C1 segment of cervical spinal cord (tissue), 14 donors: Measurements from ENCODE around the gene IFT80.

Experiments used
- DNase-seq, 14 donors: peaks; one replicate each; lab custom pipeline; 2025; lab: John Stamatoyannopoulos, UW

IFT80 gene

DNA sequence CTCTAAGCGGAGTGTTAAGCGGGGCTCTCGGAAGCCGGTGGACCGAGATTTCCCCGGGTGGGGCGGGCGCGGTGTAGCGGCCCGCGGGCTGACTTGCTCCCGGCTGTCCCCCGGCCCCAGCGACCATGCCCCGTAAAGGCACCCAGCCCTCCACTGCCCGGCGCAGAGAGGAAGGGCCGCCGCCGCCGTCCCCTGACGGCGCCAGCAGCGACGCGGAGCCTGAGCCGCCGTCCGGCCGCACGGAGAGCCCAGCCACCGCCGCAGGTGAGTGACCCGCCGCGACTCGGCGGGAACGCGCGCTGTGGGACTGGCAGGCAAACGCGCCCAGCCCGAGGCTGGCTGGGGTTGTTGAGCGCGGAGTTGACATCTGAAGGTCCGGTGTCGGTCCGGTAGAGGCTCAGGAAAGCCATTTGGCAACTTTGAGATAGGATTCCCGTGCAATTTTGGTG lies 1.7 kb upstream of the IFT80 start:
- no peak for DNase-seq

DNA sequence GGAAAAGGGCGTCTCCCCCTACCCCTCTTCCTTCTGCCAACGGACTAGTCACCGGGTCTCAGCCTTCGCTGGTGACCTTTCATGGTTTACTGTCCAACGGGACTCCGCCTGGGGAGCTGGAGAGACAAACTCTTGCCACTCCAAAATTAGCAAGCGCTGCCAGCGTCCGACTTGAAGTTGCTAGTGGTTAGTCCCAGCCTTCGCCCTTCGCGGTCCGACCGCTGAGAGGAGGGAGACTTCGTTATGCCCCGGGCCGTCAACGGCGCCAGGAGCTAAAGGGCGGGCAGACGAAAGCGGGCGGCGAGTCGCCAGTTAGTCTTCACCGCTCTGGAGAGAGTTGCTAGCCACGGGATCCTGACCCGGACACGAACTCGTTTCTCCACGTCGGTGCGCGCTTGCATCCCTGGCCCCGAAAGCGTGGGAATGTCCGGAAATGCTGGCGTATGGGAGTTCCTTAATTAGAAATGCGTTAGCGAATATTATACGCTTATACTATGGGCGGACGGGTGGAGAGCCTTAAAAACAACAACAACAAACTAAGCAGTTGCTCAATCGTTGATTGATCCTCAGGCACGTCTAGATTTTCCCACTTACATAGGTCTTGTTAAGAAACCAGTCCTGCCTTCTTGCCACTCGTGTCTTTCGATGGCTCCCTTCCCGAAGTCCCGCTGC lies 1.1 kb upstream of the IFT80 start:
- peak in 5 of 14 donors; percentile 0 to 51 (median 40) for DNase-seq

DNA sequence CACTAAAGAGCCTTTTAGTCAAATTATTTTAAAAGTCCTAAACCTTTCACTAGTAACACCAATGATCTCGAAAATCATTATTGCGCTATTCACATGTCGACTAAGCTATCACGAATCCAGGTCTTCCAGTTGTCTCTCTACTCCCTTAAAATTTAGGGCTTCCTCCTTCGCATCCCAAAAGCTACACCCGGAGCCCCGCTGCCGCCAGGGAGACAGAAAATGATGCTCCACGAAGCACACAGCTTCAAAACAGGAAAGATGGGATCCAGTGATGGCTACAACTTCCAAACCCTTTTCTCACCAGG lies 253 bp downstream of the IFT80 start:
- no peak for DNase-seq

DNA sequence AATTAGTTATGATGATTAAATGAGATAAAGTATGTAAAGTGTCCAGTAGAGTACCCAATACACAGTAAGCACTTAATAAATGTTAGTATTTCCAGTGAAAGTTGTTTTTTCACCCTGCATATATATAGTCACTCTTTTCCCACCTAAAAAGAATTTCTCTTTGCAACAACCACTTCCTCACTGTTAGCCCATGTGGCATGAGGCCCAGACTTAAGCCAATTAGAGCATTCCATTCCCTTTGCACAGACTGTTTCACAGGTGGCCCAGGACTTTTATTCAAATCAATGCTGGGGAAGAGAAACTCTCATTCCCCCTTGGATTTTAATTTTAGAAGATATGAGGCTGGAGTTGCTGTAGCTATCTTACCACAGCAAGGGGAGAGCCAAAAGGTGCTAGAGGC lies 3.7 kb downstream of the IFT80 start:
- no peak for DNase-seq

DNA sequence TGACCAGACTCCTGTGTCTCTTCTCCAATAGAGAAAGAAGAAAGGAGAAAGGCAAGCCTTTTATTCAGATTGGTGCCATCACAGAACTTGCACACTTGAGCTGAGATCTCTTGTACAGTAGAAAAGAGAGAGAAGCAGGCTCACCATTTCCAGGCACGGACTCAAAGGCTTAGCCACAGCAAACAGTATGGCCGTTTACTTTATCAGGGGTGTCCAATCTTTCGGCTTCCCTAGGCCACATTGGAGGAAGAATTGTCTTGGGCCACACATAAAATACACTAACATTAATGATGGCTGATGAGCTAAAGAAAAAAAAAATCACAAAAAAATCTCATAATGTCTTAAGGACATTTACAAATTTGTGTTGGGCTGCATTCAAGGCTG lies 5.0 kb downstream of the IFT80 start:
- DNase-seq, result no peak

DNA sequence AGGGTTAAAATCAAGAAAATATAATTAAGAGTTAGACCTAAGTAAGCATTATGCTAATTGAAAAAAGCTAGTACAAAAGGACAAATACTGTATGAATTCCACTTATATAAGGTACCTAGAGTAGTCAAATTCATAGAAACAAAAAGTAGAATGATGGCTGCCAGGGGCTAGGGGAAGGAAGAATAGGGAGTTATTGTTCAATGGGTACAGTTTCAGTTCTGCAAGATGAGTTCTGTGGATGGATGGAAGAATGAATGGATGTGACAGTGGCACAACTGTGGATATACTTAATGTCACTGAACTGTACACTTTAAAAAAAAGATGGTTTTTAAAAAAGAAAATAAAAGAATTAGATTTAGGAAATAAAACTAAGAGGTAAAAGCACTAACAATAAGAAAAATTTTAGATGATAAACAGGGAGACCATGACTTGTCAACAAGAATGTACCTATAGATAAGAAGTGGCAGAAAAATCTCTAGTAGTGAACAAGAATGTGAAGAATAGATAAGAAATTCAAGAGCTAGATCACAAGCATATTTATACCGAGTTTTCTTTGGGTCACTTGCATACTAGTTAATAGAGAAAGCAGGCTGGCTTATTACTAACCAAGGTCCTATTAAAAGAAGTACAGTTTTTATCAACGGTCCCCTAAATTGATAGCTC lies 5.5 kb downstream of the IFT80 start:
- DNase-seq, result no peak

DNA sequence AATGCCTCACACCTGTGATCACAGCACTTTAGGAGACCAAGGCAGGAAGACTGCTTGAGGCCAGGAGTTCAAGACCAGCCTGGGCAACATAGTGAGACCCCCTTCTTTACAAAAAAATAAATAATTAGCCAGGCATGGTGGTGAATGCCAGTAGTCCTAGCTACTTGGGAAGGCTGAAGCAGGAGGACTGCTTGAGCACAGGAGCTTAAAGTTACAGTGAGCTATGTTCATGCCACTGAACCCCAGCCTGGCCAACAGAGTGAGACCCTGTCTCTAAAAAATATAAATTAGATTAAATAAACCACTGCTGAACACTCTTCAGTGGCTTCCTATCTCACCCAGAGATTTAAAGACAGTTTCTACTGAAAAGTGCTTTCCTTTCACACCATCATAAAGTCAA lies 6.2 kb downstream of the IFT80 start:
- no peak for DNase-seq

DNA sequence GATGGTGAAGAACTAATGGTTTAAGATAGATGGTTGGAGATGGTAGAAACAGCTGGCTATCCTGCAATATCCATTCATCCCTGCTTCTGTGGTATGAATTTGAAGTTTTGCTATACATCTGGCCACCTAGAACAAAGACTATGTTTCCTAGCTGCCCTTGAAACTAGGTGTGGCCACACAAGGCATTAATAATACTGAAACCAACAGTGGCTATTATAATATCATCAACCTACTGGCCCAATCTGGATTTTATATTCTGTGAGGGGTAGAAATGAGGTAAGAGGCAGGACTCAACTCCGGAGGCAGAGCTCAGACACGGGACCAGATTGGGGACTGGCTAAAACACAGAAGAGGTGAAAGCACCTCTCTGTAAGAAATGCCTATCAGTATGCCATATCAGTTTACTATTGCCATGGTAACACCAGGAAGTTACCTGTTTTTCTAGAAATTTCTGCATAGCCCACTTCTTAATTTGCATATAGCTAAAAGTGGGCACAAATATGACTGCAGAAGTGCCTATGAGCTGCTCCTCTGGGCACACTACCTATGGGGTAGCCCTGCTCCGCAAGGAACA lies 8.4 kb downstream of the IFT80 start:
- no peak for DNase-seq

DNA sequence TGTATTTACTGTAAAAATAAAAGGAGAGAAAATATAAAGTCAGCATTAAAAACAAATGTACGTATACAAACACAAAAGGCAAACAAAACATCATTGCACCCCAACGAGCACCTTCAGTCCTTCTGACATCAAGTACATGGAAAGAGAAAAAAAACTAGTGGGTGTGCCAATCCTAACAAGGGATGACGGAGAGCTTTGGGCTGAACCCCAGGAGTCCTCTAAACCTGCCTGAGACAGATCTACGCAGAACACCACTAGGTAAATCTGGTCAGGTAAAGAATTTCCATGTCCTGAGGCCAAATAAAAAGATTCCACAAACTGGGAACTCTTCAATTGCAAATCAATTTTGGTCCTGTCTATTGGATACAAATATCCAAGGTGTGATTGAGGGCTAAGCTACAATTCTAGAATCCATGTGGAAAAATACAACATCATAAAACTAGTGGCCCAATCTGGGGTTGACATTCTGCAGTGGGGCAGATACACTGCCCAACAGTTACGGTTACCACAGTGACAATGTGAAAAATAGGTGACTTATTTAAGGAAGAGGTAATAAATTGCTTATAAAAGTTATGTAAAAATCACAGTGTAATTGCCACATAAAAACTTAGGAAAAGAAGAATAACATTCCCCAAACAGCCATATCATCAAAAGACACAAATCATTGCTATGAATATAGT lies 14.2 kb downstream of the IFT80 start:
- no peak for DNase-seq

DNA sequence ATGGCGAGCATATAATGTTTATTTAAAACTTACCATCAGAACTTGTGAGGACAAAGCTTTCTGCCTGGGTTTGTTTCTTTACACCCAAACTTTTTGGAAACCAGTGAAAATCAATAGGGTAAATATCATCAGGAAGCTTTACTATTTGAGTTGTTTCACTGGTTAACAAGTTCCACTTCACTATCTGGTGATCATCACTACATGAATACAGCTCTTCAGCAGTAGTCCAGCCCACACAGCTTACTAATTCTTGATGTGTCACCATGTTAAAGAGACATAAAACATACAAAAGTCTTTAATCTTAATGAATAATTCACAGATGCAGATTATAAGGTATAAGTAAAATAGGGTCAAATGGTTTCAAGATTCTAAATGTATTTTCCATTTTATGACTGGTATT lies 17.6 kb downstream of the IFT80 start:
- DNase-seq, result no peak

DNA sequence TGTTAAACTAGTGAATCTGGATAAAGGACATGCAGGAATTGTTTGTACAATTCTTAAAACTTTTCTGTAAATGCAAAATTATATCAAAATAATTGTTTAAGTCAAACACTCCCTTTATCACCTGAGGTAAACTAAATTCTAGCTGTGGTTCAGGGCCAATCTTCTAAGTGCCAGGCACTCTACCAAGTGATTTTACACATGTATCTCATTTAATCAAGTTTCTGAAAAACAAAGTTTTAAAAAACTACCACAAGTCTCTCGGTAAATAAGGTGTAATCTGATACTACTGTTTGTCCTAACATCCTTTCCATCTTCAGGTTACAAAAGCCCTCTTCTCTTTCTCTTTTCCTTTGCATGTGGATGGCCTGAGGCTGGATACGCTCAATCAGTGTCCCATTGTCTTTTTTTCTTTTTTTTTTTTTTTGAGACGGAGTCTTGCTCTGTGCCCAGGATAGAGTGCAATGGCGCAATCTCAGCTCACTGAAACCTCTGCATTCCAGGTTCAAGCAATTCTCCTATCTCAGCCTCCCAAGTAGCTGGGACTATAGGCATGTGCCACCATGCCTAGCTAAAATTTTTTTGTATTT lies 19.3 kb downstream of the IFT80 start:
- no peak for DNase-seq

DNA sequence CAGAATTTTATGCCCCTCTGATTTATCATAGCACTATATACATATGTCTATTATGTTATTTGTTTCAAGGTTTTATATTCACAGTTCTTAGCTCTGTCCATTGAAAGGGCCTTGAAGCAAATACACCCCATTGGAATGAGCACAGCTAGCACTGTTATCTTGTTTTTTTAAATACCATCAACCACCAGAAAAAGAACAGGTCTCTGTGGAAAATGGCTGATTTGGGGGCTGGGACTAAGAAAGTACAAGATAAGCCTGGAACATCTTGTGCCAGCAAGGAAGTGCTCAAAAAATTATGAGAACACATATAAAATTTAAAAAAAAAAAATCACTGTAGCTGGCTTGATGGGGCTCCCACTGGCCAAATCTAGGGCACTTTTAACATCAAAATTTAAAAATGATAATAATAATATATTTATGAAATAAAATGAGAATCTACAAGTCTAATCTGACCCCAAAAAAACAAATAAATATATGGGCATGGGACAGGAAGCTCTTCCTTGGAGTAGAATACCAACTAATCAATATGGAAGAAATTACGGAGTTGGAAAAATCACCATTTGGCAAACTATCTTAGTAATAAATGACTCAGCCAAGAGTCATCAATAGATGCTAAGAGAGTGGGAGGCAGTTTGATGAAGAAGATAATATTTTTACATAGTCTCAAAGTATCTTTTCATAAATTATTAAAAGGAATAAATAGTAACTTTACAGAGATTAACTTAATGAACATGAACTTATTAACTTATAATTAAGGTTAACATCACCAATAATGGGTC lies 20.5 kb downstream of the IFT80 start:
- no peak for DNase-seq

DNA sequence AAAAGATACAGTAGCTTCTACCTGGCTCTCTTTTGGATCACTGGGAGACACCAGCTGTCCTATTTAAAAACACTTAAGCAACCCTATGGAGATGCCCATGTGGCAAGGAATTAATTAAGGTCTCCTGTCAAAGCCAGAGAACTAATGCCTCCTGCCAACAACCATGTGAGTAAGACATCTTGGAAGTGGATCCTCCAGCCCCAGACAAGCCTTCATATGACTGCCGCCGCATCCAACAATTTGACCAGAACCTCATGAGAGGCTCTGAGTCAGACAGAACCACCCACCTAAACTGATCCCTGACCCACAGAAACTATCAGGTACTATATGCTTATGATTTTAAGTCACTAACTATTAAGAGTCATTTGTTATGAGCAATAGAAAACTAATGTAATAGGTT lies 22.3 kb downstream of the IFT80 start:
- DNase-seq, result peak in 1 of 14 donors; percentile 17

DNA sequence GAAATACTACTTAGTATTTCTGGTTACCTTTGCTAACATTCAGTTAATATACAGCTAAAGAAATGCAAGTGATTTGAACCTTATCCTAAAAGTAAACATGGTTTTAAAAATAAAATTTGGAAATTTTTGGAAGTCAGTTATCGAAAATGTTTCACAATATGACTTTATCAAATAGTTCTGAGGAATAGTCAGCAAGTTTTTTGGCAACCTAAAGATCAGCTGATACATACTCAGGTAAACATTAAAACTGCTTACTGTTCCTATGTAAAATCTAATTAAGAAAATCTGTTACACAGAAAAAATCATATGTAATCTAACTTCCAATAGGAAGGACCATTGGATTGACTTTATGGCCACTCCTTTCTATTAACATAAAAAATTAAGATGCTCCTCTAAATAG lies 24.1 kb downstream of the IFT80 start:
- no peak for DNase-seq

DNA sequence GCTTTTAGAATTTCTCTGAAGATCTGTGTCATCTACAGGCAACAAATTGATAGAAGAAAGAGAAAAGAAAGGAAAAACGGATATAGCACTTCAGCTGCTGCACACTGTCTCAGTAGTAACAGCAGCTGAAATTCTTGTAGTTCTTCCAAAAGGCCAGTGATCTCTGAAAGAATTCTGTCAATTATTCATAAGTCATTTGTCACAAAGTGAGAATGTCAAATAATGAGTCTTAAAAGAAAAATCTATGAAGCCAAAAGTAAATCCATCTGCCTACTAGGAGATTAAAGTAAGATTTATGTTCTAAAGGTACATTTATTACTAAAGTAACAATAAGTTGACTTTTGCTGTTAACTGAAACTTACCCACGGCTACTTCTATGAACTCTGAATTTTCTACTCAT lies 24.6 kb downstream of the IFT80 start:
- DNase-seq, result no peak

DNA sequence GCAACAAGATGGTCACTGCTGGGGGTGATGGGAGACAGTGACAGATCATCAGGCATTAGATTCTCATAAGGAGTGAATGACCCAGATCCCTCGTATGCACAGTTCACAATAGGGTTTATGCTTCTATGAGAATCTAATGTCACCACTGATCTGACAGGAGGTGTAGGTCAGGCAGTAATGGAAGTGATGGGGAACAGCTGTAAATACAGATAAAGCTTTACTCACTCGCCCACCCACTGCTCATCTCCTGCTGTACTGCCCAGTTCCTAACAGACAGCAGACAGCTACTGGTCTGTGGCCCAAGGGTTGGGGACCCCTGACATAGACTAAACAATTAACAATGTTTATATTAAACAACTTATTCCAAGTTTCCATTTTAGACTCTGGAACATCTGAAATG lies 25.4 kb downstream of the IFT80 start:
- no peak for DNase-seq

DNA sequence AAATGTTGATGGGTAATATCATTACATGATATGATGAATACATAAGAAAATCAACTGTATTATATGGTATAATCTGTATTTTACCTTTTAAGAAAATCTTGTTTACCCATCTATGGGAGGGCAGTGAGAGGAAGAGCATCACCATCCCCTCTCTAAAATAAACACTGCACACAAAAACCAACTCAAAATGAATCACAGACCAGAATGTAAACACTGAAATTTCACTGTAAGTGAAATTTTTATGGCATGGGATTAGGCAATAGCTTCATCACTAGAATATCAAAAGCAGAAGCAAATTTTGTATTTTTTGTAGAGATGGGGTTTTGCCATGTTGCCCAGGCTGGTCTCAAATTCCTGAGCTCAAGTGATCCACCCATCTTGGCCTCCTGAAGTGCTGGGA lies 26.2 kb downstream of the IFT80 start:
- DNase-seq, result no peak

DNA sequence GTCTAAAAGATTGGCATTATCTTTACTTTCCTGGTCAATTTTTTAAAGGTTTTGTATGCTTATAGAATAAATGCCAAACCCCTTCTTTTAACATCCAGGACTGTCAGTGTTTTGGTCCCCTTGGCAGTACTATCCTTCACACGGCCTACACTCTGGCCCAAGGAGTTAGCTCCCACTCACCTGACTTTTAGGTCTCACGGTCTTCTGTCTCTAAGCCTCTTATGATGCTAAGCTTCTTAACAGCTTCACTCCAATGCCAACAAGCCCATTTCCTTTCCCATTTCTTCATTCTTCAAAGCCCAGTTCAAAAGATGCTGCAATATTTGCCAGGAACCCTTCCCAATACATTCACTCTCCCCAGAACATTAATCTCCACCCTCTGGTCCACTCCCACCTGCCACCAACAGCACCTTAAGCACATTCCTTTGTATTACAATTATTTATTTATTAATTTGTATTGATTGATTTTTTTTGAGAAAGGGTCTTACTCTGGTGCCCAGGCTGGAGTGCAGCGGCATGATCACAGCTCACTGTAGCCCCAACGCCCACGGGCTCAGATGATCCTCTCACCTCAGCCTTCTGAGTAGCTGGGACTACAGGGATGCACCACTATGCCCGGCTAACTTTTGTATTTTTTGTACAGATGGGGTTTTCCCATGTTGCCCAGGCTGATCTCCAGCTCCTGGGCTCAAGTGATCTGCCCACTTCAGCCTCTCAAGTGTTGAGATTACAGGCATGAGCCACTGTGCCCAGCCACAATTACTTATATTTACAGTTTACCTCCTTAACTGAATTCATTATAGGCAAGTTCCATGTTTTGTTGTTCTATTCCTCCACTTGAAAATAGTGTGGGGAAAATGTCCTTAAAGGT lies 27.8 kb downstream of the IFT80 start:
- DNase-seq, result no peak

DNA sequence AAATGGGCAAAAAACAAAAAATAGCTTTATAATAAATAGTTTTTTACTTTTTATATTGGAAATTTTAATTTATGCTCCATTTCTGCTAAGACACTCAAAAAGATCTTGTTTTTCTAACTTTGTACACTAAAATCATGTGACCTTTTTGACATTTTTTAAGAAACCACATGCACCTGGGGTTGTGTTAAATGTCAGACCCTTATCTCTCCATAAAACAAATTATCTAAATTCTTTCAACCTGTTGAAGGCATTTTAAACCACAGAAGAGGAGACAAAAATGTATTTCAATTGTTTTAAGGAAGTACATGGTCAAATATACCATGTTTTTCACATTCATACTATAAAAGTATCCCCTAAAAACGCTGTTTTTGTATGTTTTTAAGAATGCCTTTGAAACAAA lies 29.2 kb downstream of the IFT80 start:
- no peak for DNase-seq

DNA sequence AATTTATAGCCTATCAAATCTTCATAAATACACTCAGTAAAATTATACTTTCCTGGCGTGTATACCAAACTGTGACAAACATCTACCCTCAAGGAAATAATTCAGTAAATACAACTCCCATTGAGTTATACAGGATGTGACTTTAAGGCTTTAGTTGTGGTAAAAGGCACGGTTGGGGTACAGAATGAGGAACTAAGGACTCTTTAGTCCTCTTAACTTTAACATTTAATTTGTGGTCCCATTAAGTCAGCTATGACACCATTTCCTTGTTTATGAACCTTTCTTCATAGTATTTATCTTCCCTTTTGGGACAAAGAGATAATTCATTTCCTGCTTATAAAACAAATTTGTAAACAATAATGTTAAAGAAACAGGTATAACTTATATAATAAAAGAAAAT lies 30.2 kb downstream of the IFT80 start:
- DNase-seq, result no peak
